Stimulated activated CD8-positive, alpha-beta memory T cell treated with anti-CD3 and anti-CD28 coated beads, Interleukin-15, amount 100 ng/mL, for 4 hours (primary cell): ENCODE data around the gene B3GNT4.
"Not testable (repeated sequence)": the region's sequence is repeated elsewhere in the genome, so short reads cannot be mapped to it uniquely, and the experiment has no call there.

ENCODE experiments used
- DNase-seq, 2 donors: peaks; one replicate each; pipeline ENCODE4 v3.0.0-alpha.2; 2020; ENCODE audit warnings: low read depth in 2 of 2

Gene B3GNT4

GRCh38 chr12:122215771-122216170, 12.3 kb downstream of the B3GNT4 start:
- DNase-seq = no peak

- no peak for DNase-seq
Observed at GRCh38 chr12:122216445-122216844, 12.9 kb downstream of the B3GNT4 start.

GRCh38 chr12:122225683-122226365, 22.3 kb downstream of the B3GNT4 start, which contains the start of gene DIABLO:
Gene DIABLO (minus strand): TSS chr12:122226052. CDS start chr12:122226014, 38 bp downstream.
- peak; percentile 100 for DNase-seq

- DNase-seq = no peak
Observed at GRCh38 chr12:122226366-122227125, 23.0 kb downstream of the B3GNT4 start.

GRCh38 chr12:122227341-122227740, 23.8 kb downstream of the B3GNT4 start:
- DNase-seq = peak; percentile 36 to 41

- no peak for DNase-seq
Observed at GRCh38 chr12:122228092-122228491, 24.6 kb downstream of the B3GNT4 start.

- no peak for DNase-seq
Observed at GRCh38 chr12:122230798-122231197, 27.3 kb downstream of the B3GNT4 start.

- DNase-seq = no peak
Observed at GRCh38 chr12:122232691-122233090, 29.2 kb downstream of the B3GNT4 start.

- no peak for DNase-seq
Observed at GRCh38 chr12:122235741-122236140, 32.2 kb downstream of the B3GNT4 start.

- DNase-seq = no peak
Observed at GRCh38 chr12:122238861-122239260, 35.4 kb downstream of the B3GNT4 start.

GRCh38 chr12:122243965-122244364, 40.5 kb downstream of the B3GNT4 start:
- no peak for DNase-seq

GRCh38 chr12:122244565-122245371, 41.3 kb downstream of the B3GNT4 start:
- no peak for DNase-seq

GRCh38 chr12:122245553-122245952, 42.0 kb downstream of the B3GNT4 start:
- no peak for DNase-seq

GRCh38 chr12:122250047-122250446, 46.5 kb downstream of the B3GNT4 start:
- no peak for DNase-seq

GRCh38 chr12:122250536-122250935, 47.0 kb downstream of the B3GNT4 start:
- DNase-seq = no peak

- DNase-seq = not testable (repeated sequence)
Observed at GRCh38 chr12:122258462-122258861, 55.0 kb downstream of the B3GNT4 start.
